ENCODE data around the gene SERPINE3.

SERPINE3 gene

GRCh38 chr13:51328488-51328887 is 11.0 kb upstream of the SERPINE3 start:
- peak; percentile 87 for DNase-seq (ENCODE audit: low spot score)

- DNase-seq (ENCODE audit: low spot score) = no peak
These were observed 9.9 kb upstream of the SERPINE3 start for GRCh38 chr13:51329606-51330005.

GRCh38 chr13:51330791-51331190 is 8.7 kb upstream of the SERPINE3 start:
- DNase-seq (ENCODE audit: low spot score) = no peak

- DNase-seq (ENCODE audit: low spot score) = no peak
These were observed 8.1 kb upstream of the SERPINE3 start for GRCh38 chr13:51331354-51331861.

GRCh38 chr13:51332566-51333361 is 6.7 kb upstream of the SERPINE3 start:
- DNase-seq (ENCODE audit: low spot score) = no peak

GRCh38 chr13:51333421-51333820 is 6.1 kb upstream of the SERPINE3 start:
- DNase-seq (ENCODE audit: low spot score) = no peak

GRCh38 chr13:51333826-51334225 is 5.7 kb upstream of the SERPINE3 start:
- DNase-seq (ENCODE audit: low spot score) = no peak

GRCh38 chr13:51336746-51337145 is 2.7 kb upstream of the SERPINE3 start:
- DNase-seq (ENCODE audit: low spot score) = no peak

GRCh38 chr13:51339952-51340732 is 651 bp downstream of the SERPINE3 start:
- no peak for DNase-seq (ENCODE audit: low spot score)

- no peak for DNase-seq (ENCODE audit: low spot score)
These were observed 1.7 kb downstream of the SERPINE3 start for GRCh38 chr13:51341232-51341631.

GRCh38 chr13:51341791-51342190 is 2.3 kb downstream of the SERPINE3 start:
- DNase-seq (ENCODE audit: low spot score) = no peak

GRCh38 chr13:51342706-51343105 is 3.2 kb downstream of the SERPINE3 start:
- DNase-seq (ENCODE audit: low spot score) = no peak

GRCh38 chr13:51343475-51343874 is 4.0 kb downstream of the SERPINE3 start:
- DNase-seq (ENCODE audit: low spot score) = no peak

GRCh38 chr13:51346397-51346796 is 6.9 kb downstream of the SERPINE3 start:
- no peak for DNase-seq (ENCODE audit: low spot score)

- no peak for DNase-seq (ENCODE audit: low spot score)
These were observed 7.6 kb downstream of the SERPINE3 start for GRCh38 chr13:51347099-51347498.

GRCh38 chr13:51348069-51348967 is 8.8 kb downstream of the SERPINE3 start:
- DNase-seq (ENCODE audit: low spot score) = no peak

GRCh38 chr13:51349016-51349415 is 9.5 kb downstream of the SERPINE3 start:
- DNase-seq (ENCODE audit: low spot score) = no peak

GRCh38 chr13:51355217-51355616 is 15.7 kb downstream of the SERPINE3 start:
- no peak for DNase-seq (ENCODE audit: low spot score)

GRCh38 chr13:51357928-51358595 is 18.6 kb downstream of the SERPINE3 start:
- no peak for DNase-seq (ENCODE audit: low spot score)

GRCh38 chr13:51359352-51359751 is 19.9 kb downstream of the SERPINE3 start:
- DNase-seq (ENCODE audit: low spot score) = no peak

- no peak for DNase-seq (ENCODE audit: low spot score)
These were observed 21.0 kb downstream of the SERPINE3 start for GRCh38 chr13:51360489-51360888.

GRCh38 chr13:51361106-51361505 is 21.6 kb downstream of the SERPINE3 start:
- DNase-seq (ENCODE audit: low spot score) = no peak

Measured in iPS-NIHi11 (cell line).